Right lobe of liver (tissue), 4 donors: ENCODE measurements around the gene FUBP3.

ENCODE experiments used
- POLR2A ChIP-seq: fragments of 450-650 bp; IDR thresholded peaks from one replicate; pipeline ENCODE4 v1.6.1; 2017; ENCODE audit warnings: antibody characterized with exemption, mild to moderate bottlenecking
- TF ChIP-seq, protein P1 (sequence below), 4 donors: fragments of 200-600 bp in 3 of 4; fragments of 450-650 bp in 1 of 4; IDR thresholded peaks; one replicate each; pipeline versions ENCODE4 v1.5.1 to v1.8.0; 2016 to 2022; ENCODE audit warnings: antibody characterized with exemption in 4 of 4, mild to moderate bottlenecking in 2 of 4
- donor health status: DM: no; HTN: no; CAD: no.
- donor health status: DM: no; HTN: no; CAD: no.
- donor health status: DM: no; HTN: yes; CAD: no.

DNA sequence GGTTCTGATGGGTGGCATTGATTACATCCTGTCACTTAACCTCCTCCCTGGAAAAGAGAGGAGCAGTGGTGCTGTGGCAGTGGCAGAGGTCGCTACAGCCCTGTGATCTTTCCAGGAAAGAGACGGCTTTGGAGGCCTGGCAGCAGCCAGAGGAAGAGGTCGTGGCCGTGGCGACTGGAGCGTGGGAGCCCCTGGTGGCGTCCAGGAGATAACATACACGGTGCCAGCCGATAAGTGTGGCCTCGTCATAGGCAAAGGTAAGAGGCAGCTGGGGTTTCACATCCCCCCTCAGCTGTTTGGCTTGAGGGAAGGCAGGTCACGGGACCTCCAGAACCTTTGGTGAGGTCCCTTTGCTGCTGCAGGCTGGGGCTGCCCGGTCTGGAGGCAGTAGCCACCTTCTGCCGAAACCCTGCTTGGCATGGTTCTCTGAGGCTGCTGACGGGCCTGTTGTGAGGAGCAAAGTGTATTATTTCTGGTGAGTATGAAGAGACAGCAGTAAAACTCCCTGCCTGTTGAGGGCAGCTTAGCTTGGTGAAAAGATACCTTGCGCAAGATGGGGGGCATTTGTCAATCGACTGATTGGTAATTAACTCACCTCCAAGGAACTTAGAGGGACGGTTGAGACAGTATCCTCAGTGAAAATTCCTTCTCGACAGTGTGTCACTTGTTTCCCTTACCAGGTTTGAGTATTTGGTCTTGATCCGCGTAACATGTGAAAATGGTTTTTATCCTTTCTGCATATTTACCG, 47.0 kb downstream of the FUBP3 start:
- TF ChIP-seq, protein P1, sequence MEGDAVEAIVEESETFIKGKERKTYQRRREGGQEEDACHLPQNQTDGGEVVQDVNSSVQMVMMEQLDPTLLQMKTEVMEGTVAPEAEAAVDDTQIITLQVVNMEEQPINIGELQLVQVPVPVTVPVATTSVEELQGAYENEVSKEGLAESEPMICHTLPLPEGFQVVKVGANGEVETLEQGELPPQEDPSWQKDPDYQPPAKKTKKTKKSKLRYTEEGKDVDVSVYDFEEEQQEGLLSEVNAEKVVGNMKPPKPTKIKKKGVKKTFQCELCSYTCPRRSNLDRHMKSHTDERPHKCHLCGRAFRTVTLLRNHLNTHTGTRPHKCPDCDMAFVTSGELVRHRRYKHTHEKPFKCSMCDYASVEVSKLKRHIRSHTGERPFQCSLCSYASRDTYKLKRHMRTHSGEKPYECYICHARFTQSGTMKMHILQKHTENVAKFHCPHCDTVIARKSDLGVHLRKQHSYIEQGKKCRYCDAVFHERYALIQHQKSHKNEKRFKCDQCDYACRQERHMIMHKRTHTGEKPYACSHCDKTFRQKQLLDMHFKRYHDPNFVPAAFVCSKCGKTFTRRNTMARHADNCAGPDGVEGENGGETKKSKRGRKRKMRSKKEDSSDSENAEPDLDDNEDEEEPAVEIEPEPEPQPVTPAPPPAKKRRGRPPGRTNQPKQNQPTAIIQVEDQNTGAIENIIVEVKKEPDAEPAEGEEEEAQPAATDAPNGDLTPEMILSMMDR (IDR thresholded peaks at IDR 0.05) = peak; percentile 21 to 51 (median 32)
- TF ChIP-seq POLR2A = no peak
